Heart left ventricle (tissue), 16 donors: Measurements from ENCODE around the gene NPM1. TPM values are rescaled to one million over a fixed set of nuclear protein-coding genes. Genes with fewer than 3 reads are reported as not detected.

Source experiments
- ATAC-seq, 4 donors: fragments of 200-7000 bp; cut with Tn5 transposase; one replicate each; pipeline ENCODE4 v1.9.1; 2020 to 2022; ENCODE audit warnings: moderate library complexity in 4 of 4, mild to moderate bottlenecking in 3 of 4, moderate number of reproducible peaks in 1 of 4
- DNase-seq, 5 donors: peaks; one replicate each; pipeline ENCODE4 v3.0.0-alpha.2; 2020
- H3K27ac ChIP-seq, 12 donors: fragments of 200-600 bp; sonication (generic) in 4 of 12; one replicate each; pipeline versions ENCODE4 v1.5.0 to v1.8.0; 2016 to 2022; ENCODE audit warnings: mild to moderate bottlenecking in 2 of 12
- H3K27me3 ChIP-seq, 9 donors: fragments of 200-600 bp; sonication (generic) in 2 of 9; one replicate each; pipeline versions ENCODE4 v1.5.1 to v1.8.0; 2016 to 2022; ENCODE audit warnings: mild to moderate bottlenecking in 3 of 9
- H3K36me3 ChIP-seq, 9 donors: fragments of 200-600 bp; sonication (generic) in 2 of 9; one replicate each; pipeline versions ENCODE4 v1.5.0 to v1.8.0; 2018 to 2022; ENCODE audit warnings: mild to moderate bottlenecking in 2 of 9
- H3K4me1 ChIP-seq, 12 donors: fragments of 200-600 bp; sonication (generic) in 4 of 12; one replicate each; pipeline versions ENCODE4 v1.5.0 to v1.8.0; 2016 to 2022; ENCODE audit warnings: mild to moderate bottlenecking in 3 of 12
- H3K4me3 ChIP-seq, 12 donors: fragments of 200-600 bp; sonication (generic) in 4 of 12; one replicate each; pipeline versions ENCODE4 v1.5.0 to v1.8.0; 2017 to 2022; ENCODE audit warnings: mild to moderate bottlenecking in 9 of 12, moderate library complexity in 4 of 12
- H3K9me3 ChIP-seq, 12 donors: fragments of 200-600 bp; sonication (generic) in 4 of 12; one replicate each; pipeline versions ENCODE4 v1.5.0 to v1.8.0; 2016 to 2022; ENCODE audit warnings: mild to moderate bottlenecking in 1 of 12
- POLR2A ChIP-seq, 2 donors: fragments of 450-650 bp; IDR thresholded peaks; one replicate each; pipeline ENCODE4 v1.6.1; 2017; ENCODE audit warnings: antibody characterized with exemption in 2 of 2, mild to moderate bottlenecking in 2 of 2, moderate library complexity in 2 of 2
- WGBS, 4 donors: extraction: QIAGEN DNeasy Blood & Tissue Kit in 2 of 4; methylation state at CpG; one replicate each; pipeline versions ENCODE4 v1.1.5 to v1.1.7; 2013 to 2018; 5-methylcytosine and 5-hydroxymethylcytosine counted together
- intact Hi-C, 10 donors: fragments of 100-400 bp; cut with DNase I; formaldehyde crosslinking; loops; one replicate each; pipeline versions ENCODE4 v1.11.1 to v1.14.2; 2022
- polyA plus RNA-seq, 2 donors: library from polyadenylated mRNA; stranded (reverse); fragments of 200-250 nt; gene quantifications; one replicate each; pipeline ENCODE4 v1.2.3, GENCODE V29; 2013
- total RNA-seq, 9 donors: library from RNA; depleted of rRNA in 2 of 9; stranded (reverse); fragments of >200 nt in 2 of 9; fragmentation: NEBNext Ultra II Directional in 3 of 9; extraction: Animal tissue kit (Norgen Biotek cat#: 25700) in 3 of 9; gene quantifications; one replicate each; pipeline versions ENCODE4 v1.1.0 to v1.2.4, GENCODE V29; 2016 to 2023
- TF ChIP-seq, protein P1 (sequence below), 12 donors: fragments of 200-600 bp; sonication (generic) in 4 of 12; IDR thresholded peaks; one replicate each; pipeline versions ENCODE4 v1.5.0 to v1.8.0; 2018 to 2022; ENCODE audit warnings: antibody characterized with exemption in 12 of 12, mild to moderate bottlenecking in 5 of 12
- donor health status: ischemic (EF 13 %, LVEDD 7.1; RV severe dilation, severe dysfunction).
- donor health status: healthy with polysubstance abuse.
- donor health status: DM: no; HTN: yes; CAD: no.
- donor health status: DM: no; HTN: no; CAD: no.
- donor health status: ischemic (EF 25% LVEDD 6.9; RV normal size, moderate dysfunction).
- donor health status: ischemic (EF 25% LVEDD 5.7; RV mildly dilated, moderate dysfunction).
- donor health status: healthy.
- donor health status: DM: yes; HTN: yes; CAD: no.
- donor health status: ischemic (EF 35%, LVEDD 5.7; RV mildly dilated, moderate dysfunction).
- donor health status: nonischemic (EF 11% LVEDD 7.7; RV severe dilation, severe dysfunction).
- donor health status: DM: yes; HTN: yes; CAD: no.
- donor health status: PGD.
- donor health status: ischemic (EF 29% LVEDD 5.4; RV normal size, mild dysfunction).
- donor health status: nonischemic (EF 23%, LVEDD 6.1; RV moderate dilation, normal function).

NPM1 gene
- total and polyA plus RNA-seq, 11 donors: 240 to 1,458 (median 442) TPM

DNA sequence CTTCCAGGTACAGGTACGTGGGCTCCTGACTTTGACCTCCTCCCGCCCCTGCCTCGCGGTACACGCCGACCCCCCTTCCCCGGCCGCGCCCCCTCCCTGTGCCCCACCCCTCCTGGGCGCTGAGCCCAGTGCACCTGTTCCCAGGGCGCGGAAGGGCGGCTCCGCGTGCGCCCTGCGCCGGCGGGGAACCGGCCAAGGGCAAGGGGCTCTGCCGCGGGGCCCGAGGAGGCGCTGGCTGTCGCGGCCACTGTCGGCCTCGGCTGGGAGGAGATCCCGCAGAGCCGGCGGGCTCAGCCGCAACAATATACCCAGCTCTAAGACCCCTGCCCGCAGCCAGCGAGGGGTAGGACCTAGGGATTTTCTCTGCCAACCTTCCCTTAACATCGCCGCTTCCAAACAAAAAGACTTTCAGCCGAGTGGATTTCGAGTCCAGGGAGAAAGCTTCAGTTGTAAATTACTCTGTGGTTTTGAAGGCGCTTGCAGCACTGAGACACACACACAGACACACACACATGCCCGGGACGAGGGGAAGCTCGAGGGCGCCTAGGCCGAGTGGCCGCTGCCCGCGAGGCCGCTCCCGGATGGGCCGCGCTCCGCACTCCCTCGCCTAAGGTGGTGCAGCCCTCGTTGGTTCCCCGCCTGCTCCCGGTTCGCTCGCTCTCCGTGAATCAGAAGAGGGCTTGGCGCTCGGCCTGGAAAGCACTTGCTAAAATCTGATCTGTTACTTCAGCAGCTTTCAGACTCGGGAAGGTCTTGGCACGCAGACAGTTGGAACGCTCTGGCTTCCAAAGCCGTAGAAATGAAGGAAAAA, 33.0 kb downstream of the NPM1 start:
- H3K4me1 ChIP-seq: peaks cover 4 to 61% (median 26%) of the 10 kb centered on the region in 12 donors
- H3K36me3 ChIP-seq: no peaks in the 10 kb centered on the region
- peaks cover 0 to 29% (median 0%) of the 10 kb centered on the region in 9 donors for H3K27me3 ChIP-seq
- peak overlapping the region; percentile 44 to 77 (median 59) for H3K4me3 ChIP-seq
- DNase-seq: peak; percentile 88 to 96 (median 90)
- 0 to 3% (median 1%) methylated on average over 38 to 65 of the region's 65 CpGs for WGBS, 4 donors
- peak; percentile 52 to 67 (median 60) for ATAC-seq
- no peak for TF ChIP-seq POLR2A (IDR thresholded peaks at IDR 0.05)
- TF ChIP-seq, protein P1, sequence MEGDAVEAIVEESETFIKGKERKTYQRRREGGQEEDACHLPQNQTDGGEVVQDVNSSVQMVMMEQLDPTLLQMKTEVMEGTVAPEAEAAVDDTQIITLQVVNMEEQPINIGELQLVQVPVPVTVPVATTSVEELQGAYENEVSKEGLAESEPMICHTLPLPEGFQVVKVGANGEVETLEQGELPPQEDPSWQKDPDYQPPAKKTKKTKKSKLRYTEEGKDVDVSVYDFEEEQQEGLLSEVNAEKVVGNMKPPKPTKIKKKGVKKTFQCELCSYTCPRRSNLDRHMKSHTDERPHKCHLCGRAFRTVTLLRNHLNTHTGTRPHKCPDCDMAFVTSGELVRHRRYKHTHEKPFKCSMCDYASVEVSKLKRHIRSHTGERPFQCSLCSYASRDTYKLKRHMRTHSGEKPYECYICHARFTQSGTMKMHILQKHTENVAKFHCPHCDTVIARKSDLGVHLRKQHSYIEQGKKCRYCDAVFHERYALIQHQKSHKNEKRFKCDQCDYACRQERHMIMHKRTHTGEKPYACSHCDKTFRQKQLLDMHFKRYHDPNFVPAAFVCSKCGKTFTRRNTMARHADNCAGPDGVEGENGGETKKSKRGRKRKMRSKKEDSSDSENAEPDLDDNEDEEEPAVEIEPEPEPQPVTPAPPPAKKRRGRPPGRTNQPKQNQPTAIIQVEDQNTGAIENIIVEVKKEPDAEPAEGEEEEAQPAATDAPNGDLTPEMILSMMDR (IDR thresholded peaks at IDR 0.05): no peak
- no peaks in the 10 kb centered on the region for H3K9me3 ChIP-seq
- peak overlapping the region; percentile 53 to 93 (median 82) for H3K27ac ChIP-seq
- intact Hi-C loops: loop anchor here in 9 of 10 donors (5.0 to 10.0 kb wide), 11 partner anchors 62 to 624 kb away; no protein-coding TSS in a partner anchor

DNA sequence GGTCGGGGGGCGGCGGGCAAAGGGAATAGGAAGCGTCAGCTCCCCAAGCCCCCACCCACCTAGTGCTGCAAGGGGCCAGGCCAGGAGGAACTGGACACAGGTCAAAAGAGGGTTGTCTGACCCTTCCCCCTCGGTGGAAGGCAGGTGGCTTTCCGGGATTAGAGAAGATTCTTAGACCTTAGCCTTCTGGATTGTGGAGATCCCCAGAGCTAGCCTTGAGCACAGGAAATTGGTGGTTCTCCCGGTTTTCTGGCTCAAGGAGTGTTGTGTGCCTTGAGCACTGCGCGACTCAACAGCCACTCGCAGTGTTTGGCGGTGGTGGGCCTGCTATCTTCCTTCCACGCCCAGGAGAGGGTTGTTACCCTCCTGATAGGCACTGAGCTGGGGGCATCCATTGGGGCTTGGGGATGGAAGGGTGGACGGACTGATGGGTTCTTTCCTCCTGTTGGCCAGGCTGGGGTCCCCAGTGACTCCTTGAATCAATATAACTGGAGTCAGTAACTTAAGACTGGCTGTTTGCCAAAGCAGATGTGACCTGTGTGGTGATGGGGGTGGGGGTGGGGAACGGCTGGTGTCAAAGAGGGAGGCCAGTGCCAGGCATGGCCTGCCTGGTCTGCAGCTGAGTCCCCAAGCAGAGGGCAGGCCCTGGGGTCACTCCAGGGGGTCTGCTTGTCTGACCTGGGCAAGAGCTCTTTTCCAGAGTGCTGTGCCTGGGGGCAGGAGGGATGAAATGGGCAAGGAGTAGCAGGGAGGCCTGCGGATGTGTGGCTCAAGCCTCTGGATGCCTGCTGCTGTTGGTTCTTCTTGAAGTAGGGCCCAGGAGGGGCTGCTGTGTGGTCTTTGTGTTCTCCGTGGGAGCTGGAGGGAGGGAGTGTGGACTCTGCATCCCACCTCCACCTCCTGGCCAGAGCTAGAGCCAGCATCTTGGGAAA, 33.9 kb downstream of the NPM1 start:
- peak overlapping the region in 9 of 12 donors; percentile 49 to 77 (median 64) for H3K4me3 ChIP-seq
- ATAC-seq: no peak
- peak in 2 of 5 donors; percentile 15 to 54 for DNase-seq
- no peaks in the 10 kb centered on the region for H3K36me3 ChIP-seq
- no peak for TF ChIP-seq POLR2A (IDR thresholded peaks at IDR 0.05)
- TF ChIP-seq, protein P1 (IDR thresholded peaks at IDR 0.05): no peak
- WGBS, 4 donors: 32 to 43% (median 41%) methylated on average over 14 to 16 of the region's 16 CpGs
- no peaks in the 10 kb centered on the region for H3K9me3 ChIP-seq
- H3K27ac ChIP-seq: peak overlapping the region; percentile 20 to 93 (median 82)
- H3K27me3 ChIP-seq: peaks cover 0 to 29% (median 0%) of the 10 kb centered on the region in 9 donors
- intact Hi-C loops: loop anchor here in 9 of 10 donors (5.0 to 10.0 kb wide), 11 partner anchors 61 to 623 kb away; no protein-coding TSS in a partner anchor
- peaks cover 5 to 63% (median 26%) of the 10 kb centered on the region in 12 donors for H3K4me1 ChIP-seq

DNA sequence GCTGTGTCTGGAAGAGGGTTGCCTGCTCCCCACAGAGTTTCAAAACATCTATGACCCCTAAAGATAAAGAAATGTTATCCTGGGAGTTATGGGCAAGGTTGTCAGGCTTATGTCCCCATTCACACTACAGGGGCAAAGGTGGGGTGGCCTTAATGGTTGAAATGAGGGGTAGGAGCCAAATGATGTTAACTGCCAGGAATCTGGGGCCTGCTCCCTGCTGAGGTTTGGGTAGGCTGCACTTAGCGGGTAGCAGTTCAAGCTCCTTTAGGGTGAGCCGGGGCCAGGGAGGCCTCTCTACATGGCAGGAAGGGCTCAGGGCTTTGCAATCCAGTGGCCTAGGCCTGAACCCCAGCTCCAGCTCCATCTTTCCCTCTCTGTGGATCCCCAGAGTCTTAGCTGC, 34.8 kb downstream of the NPM1 start:
- intact Hi-C loops: loop anchor here in 9 of 10 donors (5.0 to 10.0 kb wide), 11 partner anchors 60 to 622 kb away; no protein-coding TSS in a partner anchor
- Histone ChIP-seq H3K27ac (peak overlapping the region in 9 of 12 donors; percentile 43 to 93 (median 84)), H3K4me3 (peak overlapping the region in 1 of 12 donors; percentile 65), H3K27me3 (peaks cover 0 to 29% (median 0%) of the 10 kb centered on the region in 9 donors), H3K4me1 (peaks cover 5 to 68% (median 26%) of the 10 kb centered on the region in 12 donors), H3K9me3 (no peaks in the 10 kb centered on the region), H3K36me3 (no peaks in the 10 kb centered on the region)
- ATAC-seq: no peak
- DNase-seq: peak in 1 of 5 donors; percentile 32
- TF ChIP-seq, protein P1 (IDR thresholded peaks at IDR 0.05): no peak
- TF ChIP-seq POLR2A (IDR thresholded peaks at IDR 0.05): no peak
- 76 to 89% (median 83%) methylated on average over 2 of the region's 2 CpGs for WGBS, 4 donors
